GM12878 (cell line): ENCODE measurements around the gene NR2E3. TPM values are rescaled to one million over a fixed set of nuclear protein-coding genes. Genes with fewer than 3 reads are reported as not detected.
A peak's percentile ranks its signal among the peaks of the same experiment; 100 is the strongest.

Source experiments
- ATAC-seq: fragments of 200-7000 bp; cut with Tn5 transposase; 3 replicates; pipeline ENCODE4 v1.9.1; 2020; ENCODE audit warnings: mild to moderate bottlenecking, moderate library complexity
- BruUV-seq: library from RNA; stranded (reverse); fragments of 400-500 nt; replicated peaks from 2 replicates; lab custom pipeline; 2021; lab: Mats Ljungman, UMichigan
- CTCF ChIA-PET: fragments of 300-600 bp; sonication (Branson Sonifier 250); formaldehyde crosslinking; extraction: SDS; loops from one replicate; lab custom pipeline; 2021; ENCODE audit warnings: inconsistent platforms; lab: Yijun Ruan, JAX
- POLR2A ChIA-PET: fragments of 350-600 bp; formaldehyde crosslinking; extraction: SDS; loops from one replicate; lab custom pipeline; 2021; ENCODE audit warnings: inconsistent platforms; lab: Charles Lee
- RAD21 ChIA-PET: fragments of 300-600 bp; sonication (Branson Sonifier 250); formaldehyde crosslinking; loops from one replicate; lab custom pipeline; 2023; ENCODE audit warnings: antibody characterized with exemption; ENCODE audit not compliant: unreplicated experiment; lab: Charles Lee
- SMC1A ChIA-PET: fragments of 300-600 bp; sonication (Branson Sonifier 250); formaldehyde crosslinking; loops from one replicate; lab custom pipeline; 2023; ENCODE audit not compliant: unreplicated experiment, uncharacterized antibody; lab: Charles Lee
- DNase-seq: peaks from one replicate; pipeline ENCODE4 v3.0.0-alpha.2; 2011; ENCODE audit warnings: low read depth, low spot score
- FAIRE-seq: peaks from 3 replicates; lab custom pipeline; 2011; peaks lifted over from hg19 to GRCh38; lab: Jason Lieb, UNC
- H2AFZ ChIP-seq: 2 replicates; pipeline ENCODE4 v1.6.0; 2011; ENCODE audit warnings: low read depth, low read length, control low read depth; ENCODE audit not compliant: control insufficient read depth
- H3K27ac ChIP-seq: 2 replicates; pipeline ENCODE4 v1.5.1; 2011; ENCODE audit warnings: control low read depth; ENCODE audit not compliant: control insufficient read depth, insufficient read depth
- H3K27me3 ChIP-seq, 2 experiments: replicated peaks in 1 of 2; 2 replicates each; pipeline versions ENCODE4 v1.6.0 to v1.6.1; 2011; ENCODE audit warnings: low read length in 1 of 2; ENCODE audit not compliant: control insufficient read depth in 2 of 2, insufficient read depth in 2 of 2
- H3K36me3 ChIP-seq, 2 experiments: 2 replicates each; pipeline ENCODE4 v1.5.1; 2011; ENCODE audit warnings: low read length in 1 of 2; ENCODE audit not compliant: control insufficient read depth in 2 of 2, insufficient read depth in 2 of 2
- H3K4me1 ChIP-seq: 2 replicates; pipeline ENCODE4 v1.6.1; 2011; ENCODE audit warnings: mild to moderate bottlenecking, low read length, moderate library complexity, mixed read lengths; ENCODE audit not compliant: control insufficient read depth, insufficient read depth
- H3K4me2 ChIP-seq: 2 replicates; pipeline ENCODE4 v1.6.0; 2011; ENCODE audit warnings: control low read depth; ENCODE audit not compliant: control insufficient read depth, insufficient read depth
- H3K4me3 ChIP-seq: fragments of 200-600 bp; sonication (generic); 2 replicates; pipeline ENCODE4 v1.5.1; 2016
- H3K79me2 ChIP-seq: 2 replicates; pipeline ENCODE4 v1.6.0; 2011; ENCODE audit warnings: low read length; ENCODE audit not compliant: control insufficient read depth, insufficient read depth
- H3K9ac ChIP-seq: 2 replicates; pipeline ENCODE4 v1.8.0; 2011; ENCODE audit warnings: low read length, control low read depth, mixed read lengths; ENCODE audit not compliant: control insufficient read depth, insufficient read depth
- H3K9me3 ChIP-seq: replicated peaks from 3 replicates; pipeline ENCODE4 v1.5.1; 2011; ENCODE audit warnings: mild to moderate bottlenecking, low read length; ENCODE audit not compliant: control insufficient read depth, insufficient read depth
- H4K20me1 ChIP-seq: 2 replicates; pipeline ENCODE4 v1.6.0; 2011; ENCODE audit not compliant: control insufficient read depth, insufficient read depth
- GATAD2B ChIP-seq: fragments of 450-650 bp; conservative IDR thresholded peaks from 2 replicates; pipeline ENCODE4 v1.6.1; 2017; ENCODE audit warnings: low read depth, mild to moderate bottlenecking, moderate library complexity
- PBX3 ChIP-seq: IDR thresholded peaks from 2 replicates; pipeline ENCODE4 v1.6.1; 2011; ENCODE audit warnings: mild to moderate bottlenecking, low read depth, low read length, moderate library complexity; ENCODE audit not compliant: insufficient replicate concordance
- PML ChIP-seq: IDR thresholded peaks from 2 replicates; pipeline ENCODE4 v1.6.1; 2012; ENCODE audit warnings: low read length, inconsistent platforms
- WGBS: methylation state at CpG from one replicate; pipeline ENCODE4 v1.1.6; 2016; ENCODE audit warnings: low lambda C conversion rate; ENCODE audit not compliant: insufficient replicate concordance, insufficient coverage; ENCODE audit errors: missing lambda C conversion rate; 5-methylcytosine and 5-hydroxymethylcytosine counted together
- in situ Hi-C: fragments of 300-500 bp; cut with MboI; formaldehyde crosslinking; loops from 9 replicates; pipeline ENCODE4 v1.14.3; 2018; ENCODE audit warnings: mixed read lengths
- intact Hi-C: fragments of 100-400 bp; cut with micrococcal nuclease; formaldehyde crosslinking; loops from one replicate; pipeline ENCODE4 v1.14.2; 2022; ENCODE audit not compliant: unreplicated experiment
- polyA plus RNA-seq, 11 experiments: library from polyadenylated mRNA; depleted of rRNA in 4 of 11; unstranded in 6 of 11; stranded (reverse) in 5 of 11; fragments of >200 nt; fragmentation: Nextera tagmentation in 4 of 11; fragmentation: Illumina TruSeq in 1 of 11; extraction: Ambion mirVana in 4 of 11; extraction: Trizol in 1 of 11; gene quantifications; 1 replicate in 1 of 11; 2 replicates in 10 of 11; pipeline versions ENCODE4 v1.2.1 to v1.2.3, GENCODE V29; 2011 to 2016; ENCODE audit warnings: inconsistent platforms in 2 of 11, missing spikeins in 2 of 11, low read depth in 1 of 11
- total RNA-seq, 4 experiments: library from RNA; depleted of rRNA in 3 of 4; stranded (reverse); fragments of >200 nt in 3 of 4; fragmentation: Illumina TruSeq in 1 of 4; extraction: Trizol in 1 of 4; gene quantifications; 2 replicates each; pipeline versions ENCODE4 v1.2.1 to v1.2.3, GENCODE V29; 2013 to 2021
- TF ChIP-seq, protein P1 (sequence below): fragments of 450-650 bp; IDR thresholded peaks from 2 replicates; pipeline ENCODE4 v1.6.1; 2016; ENCODE audit warnings: mild to moderate bottlenecking

The NR2E3 gene
- total and polyA plus RNA-seq, 10 of the 15 experiments (the other 5 are each of a cell fraction or from before 2014, with no cell fraction given) = 0.05 to 0.11 (median 0.11) TPM; not detected in 7

DNA sequence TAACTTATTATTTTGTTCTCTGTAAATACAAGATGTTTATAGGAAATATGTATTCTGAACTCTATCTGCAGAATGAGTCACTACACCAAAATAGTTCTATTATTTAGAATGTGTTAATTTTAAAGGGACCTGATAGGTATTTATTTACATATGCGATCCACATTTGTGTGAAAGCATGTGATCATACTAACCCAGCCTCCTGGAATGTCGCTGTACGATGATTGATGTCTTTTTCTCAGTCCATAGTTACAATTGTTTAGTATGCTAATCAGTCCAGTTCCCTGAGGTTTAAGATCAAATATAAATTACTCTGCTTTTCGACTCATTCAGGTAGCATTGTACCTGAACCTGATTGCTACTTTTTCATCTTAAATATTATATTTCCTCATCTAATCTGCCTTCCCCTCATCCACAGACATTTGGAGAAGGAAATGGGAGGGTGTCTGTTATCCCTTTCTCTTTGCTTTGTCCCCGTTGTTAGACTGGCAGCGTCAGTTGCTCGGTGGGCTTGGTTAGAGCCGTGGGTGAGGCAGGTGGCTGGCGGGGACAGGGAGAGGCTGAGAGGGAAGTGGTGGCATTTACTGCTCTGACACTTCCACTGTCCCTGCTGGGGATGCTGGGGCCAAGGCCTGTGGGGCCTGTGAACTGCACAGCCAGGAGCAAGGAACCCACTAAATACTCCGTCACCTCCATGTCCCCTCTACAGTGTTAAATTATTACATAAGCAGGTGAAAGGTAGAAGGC lies 27.8 kb upstream of the NR2E3 start:
- H3K4me3 ChIP-seq = no peak overlapping the region
- BruUV-seq = no TSS peak
- no peaks in the 10 kb centered on the region for H3K9me3 ChIP-seq
- ChIA-PET SMC1A (interaction anchor here (1.7 to 2.8 kb wide), 2 partner anchors 373 to 374 kb away, joined by 4 to 24 read pairs; no protein-coding TSS in a partner anchor), CTCF (interaction anchor here (1.8 to 4.4 kb wide), 4 partner anchors 19 to 374 kb away, joined by 11 to 46 read pairs (median 21); no protein-coding TSS in a partner anchor), POLR2A (no interaction called here), RAD21 (interaction anchor here (1.2 to 1.6 kb wide), 3 partner anchors 68 to 374 kb away, joined by 3 to 6 read pairs (median 4); no protein-coding TSS in a partner anchor)
- H2AFZ ChIP-seq = no peak overlapping the region
- no peak for FAIRE-seq
- no peaks in the 10 kb centered on the region for H3K27me3 ChIP-seq
- in situ Hi-C loops (no loop called here), intact Hi-C loops (no loop called here)
- 74% methylated on average over 10 of the region's 10 CpGs for WGBS
- no peak overlapping the region for H3K4me2 ChIP-seq
- no peaks in the 10 kb centered on the region for H3K79me2 ChIP-seq
- ATAC-seq = no peak
- H4K20me1 ChIP-seq = no peaks in the 10 kb centered on the region
- no peaks in the 10 kb centered on the region for H3K36me3 ChIP-seq
- no peak overlapping the region for H3K9ac ChIP-seq
- no peak for TF ChIP-seq GATAD2B
- TF ChIP-seq, protein P1, sequence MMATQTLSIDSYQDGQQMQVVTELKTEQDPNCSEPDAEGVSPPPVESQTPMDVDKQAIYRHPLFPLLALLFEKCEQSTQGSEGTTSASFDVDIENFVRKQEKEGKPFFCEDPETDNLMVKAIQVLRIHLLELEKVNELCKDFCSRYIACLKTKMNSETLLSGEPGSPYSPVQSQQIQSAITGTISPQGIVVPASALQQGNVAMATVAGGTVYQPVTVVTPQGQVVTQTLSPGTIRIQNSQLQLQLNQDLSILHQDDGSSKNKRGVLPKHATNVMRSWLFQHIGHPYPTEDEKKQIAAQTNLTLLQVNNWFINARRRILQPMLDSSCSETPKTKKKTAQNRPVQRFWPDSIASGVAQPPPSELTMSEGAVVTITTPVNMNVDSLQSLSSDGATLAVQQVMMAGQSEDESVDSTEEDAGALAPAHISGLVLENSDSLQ = peak; percentile 75
- TF ChIP-seq PBX3 = peak; percentile 48
- TF ChIP-seq PML = no peak
- no peak for DNase-seq
- H3K27ac ChIP-seq = no peak overlapping the region
- H3K4me1 ChIP-seq = peaks cover 22% of the 10 kb centered on the region
